Aorta (tissue), 5 donors: ENCODE measurements around the gene ASCC1. TPM values are rescaled to one million over a fixed set of nuclear protein-coding genes. Genes with fewer than 3 reads are reported as not detected.
A peak's percentile ranks its signal among the peaks of the same experiment; 100 is the strongest.
"Not testable (repeated sequence)": the region's sequence is repeated elsewhere in the genome, so short reads cannot be mapped to it uniquely, and the experiment has no call there.

Source experiments
- ATAC-seq: fragments of 200-7000 bp; cut with Tn5 transposase; one replicate; pipeline ENCODE4 v1.9.1; 2022; ENCODE audit warnings: moderate library complexity; ENCODE audit not compliant: low FRiP score
- DNase-seq, 2 donors: peaks; one replicate each; pipeline ENCODE4 v3.0.0-alpha.2; 2020
- H3K27ac ChIP-seq, 2 donors: one replicate each; pipeline ENCODE4 v1.5.1; 2013; ENCODE audit warnings: low read length in 2 of 2, mild to moderate bottlenecking in 2 of 2, moderate library complexity in 2 of 2, control low read depth in 1 of 2, inconsistent platforms in 1 of 2, low read depth in 1 of 2
- H3K27me3 ChIP-seq, 2 donors: one replicate each; pipeline ENCODE4 v1.6.1; 2013; ENCODE audit warnings: control low read depth in 1 of 2, low read length in 1 of 2, mild to moderate bottlenecking in 1 of 2, moderate library complexity in 1 of 2; ENCODE audit not compliant: insufficient read depth in 2 of 2, control insufficient read depth in 1 of 2
- H3K36me3 ChIP-seq, 2 donors: one replicate each; pipeline ENCODE4 v1.6.1; 2013; ENCODE audit warnings: control low read depth in 1 of 2, low read length in 1 of 2, mild to moderate bottlenecking in 1 of 2; ENCODE audit not compliant: insufficient read depth in 2 of 2, control insufficient read depth in 1 of 2
- H3K4me1 ChIP-seq, 2 donors: one replicate each; pipeline ENCODE4 v1.6.1; 2013; ENCODE audit warnings: low read length in 2 of 2, control low read depth in 1 of 2, mild to moderate bottlenecking in 1 of 2, moderate library complexity in 1 of 2; ENCODE audit not compliant: insufficient read depth in 2 of 2, control insufficient read depth in 1 of 2
- H3K4me3 ChIP-seq, 2 donors: one replicate each; pipeline ENCODE4 v1.5.1; 2013; ENCODE audit warnings: low read length in 2 of 2, control low read depth in 1 of 2, mild to moderate bottlenecking in 1 of 2
- H3K9me3 ChIP-seq: one replicate; pipeline ENCODE4 v1.6.1; 2013; ENCODE audit warnings: mild to moderate bottlenecking, low read length; ENCODE audit not compliant: control insufficient read depth
- WGBS, 2 donors: extraction: QIAGEN DNeasy Blood & Tissue Kit; methylation state at CpG; one replicate each; pipeline ENCODE4 v1.1.7; 2013; 5-methylcytosine and 5-hydroxymethylcytosine counted together
- intact Hi-C, 2 donors: fragments of 100-400 bp; cut with DNase I; formaldehyde crosslinking; loops; one replicate each; pipeline versions ENCODE4 v1.14.2 to v1.15.0; 2022
- polyA plus RNA-seq, 2 donors: library from polyadenylated mRNA; stranded (reverse); fragments of 200-250 nt; gene quantifications; one replicate each; pipeline ENCODE4 v1.2.3, GENCODE V29; 2013
- total RNA-seq, 2 donors: library from RNA; stranded (reverse); fragmentation: NEBNext Ultra II Directional; extraction: Animal tissue kit (Norgen Biotek cat#: 25700); gene quantifications; one replicate each; pipeline ENCODE4 v1.2.1, GENCODE V29; 2021
- donor health status: healthy with polysubstance abuse.
- donor health status: Bipolar disorder and iron deficiency.
- donor health status: DM: no; HTN: no; CAD: no.
- donor health status: DM: no; HTN: no; CAD: no.
- donor health status: DM: yes; HTN: yes; CAD: no.

The ASCC1 gene
- total and polyA plus RNA-seq, 4 donors = 19.7 to 32.3 (median 22.8) TPM

DNA sequence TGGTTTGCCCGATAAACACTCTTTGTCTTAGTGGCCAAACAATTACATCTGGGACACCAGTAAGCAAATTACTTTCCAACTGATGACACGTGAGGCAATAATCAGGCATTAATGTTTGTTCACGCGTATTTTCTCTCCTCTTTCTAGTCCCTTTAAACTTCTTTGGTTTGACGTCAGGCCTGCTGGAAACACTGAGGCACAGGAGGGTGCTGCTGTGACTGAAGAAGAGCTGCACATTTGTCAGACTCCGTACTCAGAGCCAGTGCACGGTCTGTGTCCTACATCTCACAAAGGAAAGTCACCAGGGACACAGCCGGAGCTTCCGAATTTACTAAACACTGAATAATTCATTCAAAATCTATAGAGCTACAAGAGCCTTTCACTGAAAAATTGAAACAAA lies 57.9 kb downstream of the ASCC1 start:
- Histone ChIP-seq H3K27me3 (no peaks in the 10 kb centered on the region), H3K4me1 (no peaks in the 10 kb centered on the region), H3K36me3 (peaks cover 3 to 4% of the 10 kb centered on the region in 2 donors), H3K27ac (no peak overlapping the region), H3K4me3 (no peak overlapping the region), H3K9me3 (no peaks in the 10 kb centered on the region)
- intact Hi-C loops = no loop called here
- DNase-seq (no peak), ATAC-seq (no peak)
- WGBS, 2 donors = 92 to 95% methylated on average over 9 of the region's 9 CpGs

GRCh38 chr10:72156223-72156622 lies 59.9 kb downstream of the ASCC1 start:
- Histone ChIP-seq H3K27ac (no peak overlapping the region), H3K9me3 (no peaks in the 10 kb centered on the region), H3K27me3 (no peaks in the 10 kb centered on the region), H3K36me3 (peaks cover 3 to 4% of the 10 kb centered on the region in 2 donors), H3K4me3 (no peak overlapping the region), H3K4me1 (no peaks in the 10 kb centered on the region)
- ATAC-seq (no peak), DNase-seq (no peak)
- 96 to 97% methylated on average over 10 of the region's 10 CpGs for WGBS, 2 donors
- intact Hi-C loops = no loop called here

DNA sequence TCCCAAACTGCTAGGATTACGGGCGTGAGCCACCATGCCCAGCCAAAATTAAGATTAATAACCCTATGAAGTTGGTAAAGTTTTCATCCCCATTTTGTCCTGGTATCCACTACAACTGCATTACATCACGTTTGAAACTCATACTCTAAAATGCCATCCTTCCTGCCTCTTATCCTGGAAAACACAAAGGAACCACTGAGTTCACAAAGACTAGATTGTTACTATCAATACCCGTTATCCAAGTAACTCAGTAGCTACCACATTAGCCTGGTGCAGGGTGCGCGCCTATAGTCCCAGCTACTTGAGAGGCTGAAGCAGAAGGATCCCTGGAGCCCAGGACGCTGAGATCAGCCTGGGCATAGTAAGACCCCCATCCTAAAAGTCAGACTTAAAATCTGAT lies 63.8 kb downstream of the ASCC1 start:
- Histone ChIP-seq H3K4me3 (no peak overlapping the region), H3K4me1 (no peaks in the 10 kb centered on the region), H3K9me3 (no peaks in the 10 kb centered on the region), H3K27ac (no peak overlapping the region), H3K36me3 (no peaks in the 10 kb centered on the region), H3K27me3 (no peaks in the 10 kb centered on the region)
- no peak for DNase-seq
- WGBS, 2 donors = 94 to 95% methylated on average over 7 of the region's 7 CpGs
- no peak for ATAC-seq
- intact Hi-C loops = no loop called here

- DNase-seq, H3K4me1 ChIP-seq, H3K9me3 ChIP-seq, H3K27ac ChIP-seq, H3K4me3 ChIP-seq, H3K36me3 ChIP-seq, ATAC-seq, H3K27me3 ChIP-seq, intact Hi-C loops: not testable (repeated sequence)
- WGBS, 2 donors = 97% methylated on average over 3 to 5 of the region's 6 CpGs
These were observed 65.2 kb downstream of the ASCC1 start for GRCh38 chr10:72150746-72151478.

- H3K27ac ChIP-seq, H3K36me3 ChIP-seq, intact Hi-C loops, H3K4me1 ChIP-seq, H3K4me3 ChIP-seq, H3K9me3 ChIP-seq, ATAC-seq, H3K27me3 ChIP-seq: not testable (repeated sequence)
- 93 to 96% methylated on average over 4 of the region's 4 CpGs for WGBS, 2 donors
- DNase-seq = peak in 1 of 2 donors; percentile 50
These were observed 68.8 kb downstream of the ASCC1 start for GRCh38 chr10:72147324-72147584.

- Histone ChIP-seq H3K36me3 (no peaks in the 10 kb centered on the region), H3K4me1 (no peaks in the 10 kb centered on the region), H3K4me3 (no peak overlapping the region), H3K27ac (no peak overlapping the region), H3K9me3 (no peaks in the 10 kb centered on the region), H3K27me3 (no peaks in the 10 kb centered on the region)
- intact Hi-C loops = no loop called here
- 93 to 94% methylated on average over 4 of the region's 4 CpGs for WGBS, 2 donors
- ATAC-seq (no peak), DNase-seq (no peak)
These were observed 69.3 kb downstream of the ASCC1 start for GRCh38 chr10:72146559-72147323.

DNA sequence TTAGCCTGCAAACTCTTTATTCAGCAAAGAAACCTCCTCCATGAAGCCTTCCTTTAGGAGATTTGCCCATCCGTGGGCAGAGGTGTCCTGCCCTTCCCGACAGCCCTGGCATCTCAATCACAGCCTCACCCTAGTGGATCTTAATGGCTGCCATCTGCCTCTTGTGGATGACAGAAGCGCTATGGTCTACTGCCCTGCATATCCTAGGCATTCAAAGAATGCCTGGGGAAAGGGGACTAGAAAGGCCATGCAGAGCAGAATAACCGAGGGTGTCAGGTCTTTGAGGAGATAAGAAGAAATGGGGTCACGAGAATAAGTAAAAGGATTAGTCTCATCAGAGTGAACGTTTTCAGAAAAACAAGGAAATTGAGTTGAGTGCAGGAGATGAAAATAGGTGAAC lies 70.0 kb downstream of the ASCC1 start:
- no peaks in the 10 kb centered on the region for H3K27me3 ChIP-seq
- H3K36me3 ChIP-seq = no peaks in the 10 kb centered on the region
- no peak overlapping the region for H3K4me3 ChIP-seq
- H3K4me1 ChIP-seq = no peaks in the 10 kb centered on the region
- intact Hi-C loops = no loop called here
- DNase-seq (no peak), ATAC-seq (no peak)
- WGBS, 2 donors = 73 to 79% methylated on average over 6 of the region's 6 CpGs
- no peaks in the 10 kb centered on the region for H3K9me3 ChIP-seq
- H3K27ac ChIP-seq = no peak overlapping the region

DNA sequence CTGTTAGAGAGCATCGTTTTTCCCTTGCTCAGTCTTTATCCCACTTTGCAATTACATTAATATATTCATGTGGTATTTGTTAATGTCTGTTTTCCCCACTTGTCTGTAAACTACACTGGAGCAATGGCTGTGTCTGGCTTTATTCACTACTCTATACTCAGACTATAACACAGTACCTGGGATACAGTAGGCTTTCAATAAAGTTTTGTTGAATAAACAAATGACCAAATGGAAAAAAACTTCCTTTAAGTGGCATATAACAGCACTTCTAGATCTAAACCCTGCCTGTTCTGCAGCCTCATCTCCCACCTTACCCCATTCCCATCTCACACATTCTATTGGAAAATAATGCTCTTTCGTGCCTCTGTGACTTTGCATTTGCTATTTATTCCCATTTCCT lies 70.4 kb downstream of the ASCC1 start:
- Histone ChIP-seq H3K9me3 (no peaks in the 10 kb centered on the region), H3K36me3 (no peaks in the 10 kb centered on the region), H3K27me3 (no peaks in the 10 kb centered on the region), H3K4me1 (no peaks in the 10 kb centered on the region), H3K4me3 (no peak overlapping the region), H3K27ac (no peak overlapping the region)
- no peak for DNase-seq
- WGBS, 2 donors = 81 to 85% methylated on average over 2 of the region's 2 CpGs
- intact Hi-C loops = no loop called here
- no peak for ATAC-seq

DNA sequence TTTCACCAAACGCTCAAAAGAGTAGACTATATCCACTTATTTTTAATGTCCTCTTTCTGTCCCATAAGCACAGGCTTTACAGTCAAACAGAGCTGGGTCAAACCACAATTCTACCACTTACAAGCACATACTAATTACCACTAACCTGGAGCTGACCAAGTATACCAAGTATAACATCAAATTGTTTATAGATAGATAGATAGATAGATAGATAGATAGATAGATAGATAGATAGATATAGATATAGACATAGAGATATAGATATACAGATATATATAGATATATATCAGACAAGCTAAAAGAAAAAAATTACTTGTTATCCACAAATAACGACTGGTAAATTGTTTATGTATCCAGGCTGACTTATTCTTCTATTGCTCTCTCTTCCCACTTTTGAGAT lies 75.2 kb downstream of the ASCC1 start:
- no peaks in the 10 kb centered on the region for H3K9me3 ChIP-seq
- H3K36me3 ChIP-seq = no peaks in the 10 kb centered on the region
- H3K4me3 ChIP-seq = no peak overlapping the region
- intact Hi-C loops = no loop called here
- H3K27ac ChIP-seq = no peak overlapping the region
- DNase-seq (no peak), ATAC-seq (no peak)
- no peaks in the 10 kb centered on the region for H3K4me1 ChIP-seq
- WGBS, 2 donors = 93 to 97% methylated on average over 2 of the region's 2 CpGs
- no peaks in the 10 kb centered on the region for H3K27me3 ChIP-seq
